Measurements from ENCODE around the gene KCNQ1.

KCNQ1 gene

GRCh38 chr11:2549080-2549479, 104.3 kb downstream of the KCNQ1 start:
- H2AFZ ChIP-seq (ENCODE audit: low read depth, low read length), result no peak overlapping the region
- H3K9ac ChIP-seq (ENCODE audit: low read length), result no peak overlapping the region
- H2BK15ac ChIP-seq (ENCODE audit: low read depth, poor library complexity, severe bottlenecking), result no peak overlapping the region
- H3K4me2 ChIP-seq (ENCODE audit: low read length, poor library complexity, severe bottlenecking), result no peak overlapping the region
- no peak overlapping the region for H2AK5ac ChIP-seq (ENCODE audit: low read length, severe bottlenecking)
- H3K27ac ChIP-seq (ENCODE audit: low read length, poor library complexity, severe bottlenecking), result no peak overlapping the region
- no peak overlapping the region for H3K4me3 ChIP-seq (ENCODE audit: insufficient read depth in 1 of 2, low read depth in 1 of 2, low read length in 2 of 2)
- no peak overlapping the region for H2BK5ac ChIP-seq (ENCODE audit: low read depth, low read length, poor library complexity, severe bottlenecking)
- DNase-seq, result no peak
- no peak overlapping the region for H4K8ac ChIP-seq (ENCODE audit: low read length)
- no peak overlapping the region for H3K18ac ChIP-seq (ENCODE audit: low read depth in 1 of 2, low read length in 2 of 2)
- H3K4ac ChIP-seq (ENCODE audit: low read depth in 1 of 2, low read length in 2 of 2), result peak overlapping the region in 1 of 2 experiments; percentile 13
- no peak overlapping the region for H2BK120ac ChIP-seq (ENCODE audit: low read depth, low read length)
- 86% methylated on average over 6 of the region's 7 CpGs for WGBS
- H3K27me3 ChIP-seq (ENCODE audit: control insufficient read depth in 1 of 2, insufficient read depth in 1 of 2, low read length in 2 of 2), result peaks cover 0 to 43% of the 10 kb centered on the region in 2 experiments
- H3K4me1 ChIP-seq (ENCODE audit: control insufficient read depth, insufficient read depth, low read depth, low read length), result peaks cover 2% of the 10 kb centered on the region
- no peaks in the 10 kb centered on the region for H3K9me3 ChIP-seq (ENCODE audit: control insufficient read depth, low read length)
- H4K91ac ChIP-seq (ENCODE audit: low read length), result no peak overlapping the region
- H2BK12ac ChIP-seq (ENCODE audit: low read length in 2 of 2), result no peak overlapping the region
- no peak overlapping the region for H3K14ac ChIP-seq (ENCODE audit: low read length in 2 of 2)
- H3K23ac ChIP-seq (ENCODE audit: low read length in 2 of 2), result no peak overlapping the region
- H3K79me1 ChIP-seq (replicated peaks; ENCODE audit: low read length, poor library complexity, severe bottlenecking), result no peaks in the 10 kb centered on the region
- no peaks in the 10 kb centered on the region for H3K36me3 ChIP-seq (ENCODE audit: control insufficient read depth in 1 of 2, insufficient read depth in 2 of 2, low read depth in 1 of 2, low read length in 2 of 2)

GRCh38 chr11:2549491-2549875, 104.7 kb downstream of the KCNQ1 start:
- Histone ChIP-seq H3K4me1 (ENCODE audit: control insufficient read depth, insufficient read depth, low read depth, low read length) (peaks cover 4% of the 10 kb centered on the region), H3K4me2 (ENCODE audit: low read length, poor library complexity, severe bottlenecking) (no peak overlapping the region), H4K91ac (ENCODE audit: low read length) (no peak overlapping the region), H3K4ac (ENCODE audit: low read depth in 1 of 2, low read length in 2 of 2) (no peak overlapping the region), H3K23ac (ENCODE audit: low read length in 2 of 2) (no peak overlapping the region), H2BK5ac (ENCODE audit: low read depth, low read length, poor library complexity, severe bottlenecking) (no peak overlapping the region), H3K9me3 (ENCODE audit: control insufficient read depth, low read length) (no peaks in the 10 kb centered on the region), H2BK15ac (ENCODE audit: low read depth, poor library complexity, severe bottlenecking) (no peak overlapping the region), H3K4me3 (ENCODE audit: insufficient read depth in 1 of 2, low read depth in 1 of 2, low read length in 2 of 2) (no peak overlapping the region), H3K14ac (ENCODE audit: low read length in 2 of 2) (no peak overlapping the region), H3K79me1 (replicated peaks; ENCODE audit: low read length, poor library complexity, severe bottlenecking) (no peaks in the 10 kb centered on the region), H2BK120ac (ENCODE audit: low read depth, low read length) (no peak overlapping the region), H2AFZ (ENCODE audit: low read depth, low read length) (no peak overlapping the region), H3K9ac (ENCODE audit: low read length) (no peak overlapping the region), H2AK5ac (ENCODE audit: low read length, severe bottlenecking) (no peak overlapping the region), H3K27me3 (ENCODE audit: control insufficient read depth in 1 of 2, insufficient read depth in 1 of 2, low read length in 2 of 2) (peaks cover 0 to 46% of the 10 kb centered on the region in 2 experiments), H3K27ac (ENCODE audit: low read length, poor library complexity, severe bottlenecking) (no peak overlapping the region), H4K8ac (ENCODE audit: low read length) (no peak overlapping the region), H3K36me3 (ENCODE audit: control insufficient read depth in 1 of 2, insufficient read depth in 2 of 2, low read depth in 1 of 2, low read length in 2 of 2) (no peaks in the 10 kb centered on the region), H2BK12ac (ENCODE audit: low read length in 2 of 2) (no peak overlapping the region), H3K18ac (ENCODE audit: low read depth in 1 of 2, low read length in 2 of 2) (no peak overlapping the region)
- no peak for DNase-seq
- WGBS, result 92% methylated on average over 8 of the region's 13 CpGs

GRCh38 chr11:2549876-2550605, 105.2 kb downstream of the KCNQ1 start:
- no peak overlapping the region for H3K4me3 ChIP-seq (ENCODE audit: insufficient read depth in 1 of 2, low read depth in 1 of 2, low read length in 2 of 2)
- H2BK120ac ChIP-seq (ENCODE audit: low read depth, low read length), result no peak overlapping the region
- no peaks in the 10 kb centered on the region for H3K36me3 ChIP-seq (ENCODE audit: control insufficient read depth in 1 of 2, insufficient read depth in 2 of 2, low read depth in 1 of 2, low read length in 2 of 2)
- H3K9ac ChIP-seq (ENCODE audit: low read length), result no peak overlapping the region
- no peak overlapping the region for H2AFZ ChIP-seq (ENCODE audit: low read depth, low read length)
- peak overlapping the region in 1 of 2 experiments; percentile 2 for H3K14ac ChIP-seq (ENCODE audit: low read length in 2 of 2)
- no peak overlapping the region for H2BK12ac ChIP-seq (ENCODE audit: low read length in 2 of 2)
- no peak overlapping the region for H3K4me2 ChIP-seq (ENCODE audit: low read length, poor library complexity, severe bottlenecking)
- H2BK5ac ChIP-seq (ENCODE audit: low read depth, low read length, poor library complexity, severe bottlenecking), result no peak overlapping the region
- H3K79me1 ChIP-seq (replicated peaks; ENCODE audit: low read length, poor library complexity, severe bottlenecking), result no peaks in the 10 kb centered on the region
- WGBS, result 91% methylated on average over 34 of the region's 36 CpGs
- no peak overlapping the region for H2AK5ac ChIP-seq (ENCODE audit: low read length, severe bottlenecking)
- no peaks in the 10 kb centered on the region for H3K9me3 ChIP-seq (ENCODE audit: control insufficient read depth, low read length)
- no peak overlapping the region for H3K4ac ChIP-seq (ENCODE audit: low read depth in 1 of 2, low read length in 2 of 2)
- DNase-seq, result no peak
- peaks cover 4% of the 10 kb centered on the region for H3K4me1 ChIP-seq (ENCODE audit: control insufficient read depth, insufficient read depth, low read depth, low read length)
- H3K27me3 ChIP-seq (ENCODE audit: control insufficient read depth in 1 of 2, insufficient read depth in 1 of 2, low read length in 2 of 2), result peaks cover 0 to 51% of the 10 kb centered on the region in 2 experiments
- H4K91ac ChIP-seq (ENCODE audit: low read length), result no peak overlapping the region
- no peak overlapping the region for H4K8ac ChIP-seq (ENCODE audit: low read length)
- no peak overlapping the region for H2BK15ac ChIP-seq (ENCODE audit: low read depth, poor library complexity, severe bottlenecking)
- no peak overlapping the region for H3K18ac ChIP-seq (ENCODE audit: low read depth in 1 of 2, low read length in 2 of 2)
- no peak overlapping the region for H3K23ac ChIP-seq (ENCODE audit: low read length in 2 of 2)
- no peak overlapping the region for H3K27ac ChIP-seq (ENCODE audit: low read length, poor library complexity, severe bottlenecking)

DNA sequence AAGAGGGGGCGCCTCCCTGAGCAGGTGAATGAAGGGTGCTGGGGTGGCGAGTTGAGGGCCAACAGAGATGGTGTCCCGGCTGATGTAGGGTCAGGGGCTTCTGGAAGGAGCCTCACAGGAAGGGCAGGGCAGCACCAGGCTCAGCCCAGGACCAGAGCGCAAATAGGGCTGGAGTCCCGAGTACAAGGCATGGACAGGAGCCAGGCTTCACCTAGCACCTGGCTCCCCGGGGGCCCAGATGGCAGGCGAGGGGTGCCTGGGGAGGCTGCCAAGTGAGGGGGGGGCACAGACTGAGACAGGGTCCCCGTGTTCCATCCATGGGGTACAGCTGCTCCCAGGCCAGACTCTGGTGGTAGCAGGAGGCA, 105.8 kb downstream of the KCNQ1 start:
- Histone ChIP-seq H3K14ac (ENCODE audit: low read length in 2 of 2) (peak overlapping the region in 1 of 2 experiments; percentile 2), H3K4me3 (ENCODE audit: insufficient read depth in 1 of 2, low read depth in 1 of 2, low read length in 2 of 2) (no peak overlapping the region), H3K23ac (ENCODE audit: low read length in 2 of 2) (no peak overlapping the region), H2BK12ac (ENCODE audit: low read length in 2 of 2) (peak overlapping the region in 1 of 2 experiments; percentile 47), H2BK15ac (ENCODE audit: low read depth, poor library complexity, severe bottlenecking) (no peak overlapping the region), H2BK5ac (ENCODE audit: low read depth, low read length, poor library complexity, severe bottlenecking) (no peak overlapping the region), H3K36me3 (ENCODE audit: control insufficient read depth in 1 of 2, insufficient read depth in 2 of 2, low read depth in 1 of 2, low read length in 2 of 2) (no peaks in the 10 kb centered on the region), H3K27me3 (ENCODE audit: control insufficient read depth in 1 of 2, insufficient read depth in 1 of 2, low read length in 2 of 2) (peaks cover 0 to 45% of the 10 kb centered on the region in 2 experiments), H3K9me3 (ENCODE audit: control insufficient read depth, low read length) (no peaks in the 10 kb centered on the region), H3K4ac (ENCODE audit: low read depth in 1 of 2, low read length in 2 of 2) (no peak overlapping the region), H4K8ac (ENCODE audit: low read length) (no peak overlapping the region), H3K9ac (ENCODE audit: low read length) (no peak overlapping the region), H2AFZ (ENCODE audit: low read depth, low read length) (no peak overlapping the region), H3K4me2 (ENCODE audit: low read length, poor library complexity, severe bottlenecking) (no peak overlapping the region), H2AK5ac (ENCODE audit: low read length, severe bottlenecking) (no peak overlapping the region), H2BK120ac (ENCODE audit: low read depth, low read length) (no peak overlapping the region), H3K18ac (ENCODE audit: low read depth in 1 of 2, low read length in 2 of 2) (no peak overlapping the region), H4K91ac (ENCODE audit: low read length) (no peak overlapping the region), H3K79me1 (replicated peaks; ENCODE audit: low read length, poor library complexity, severe bottlenecking) (no peaks in the 10 kb centered on the region), H3K27ac (ENCODE audit: low read length, poor library complexity, severe bottlenecking) (no peak overlapping the region), H3K4me1 (ENCODE audit: control insufficient read depth, insufficient read depth, low read depth, low read length) (peaks cover 4% of the 10 kb centered on the region)
- no peak for DNase-seq
- WGBS, result 88% methylated on average over 8 of the region's 8 CpGs

All from mesenchymal stem cell (in vitro differentiated cells and primary cell).